GM19397 (cell line): ENCODE data around the gene KDM4C.

Experiments
- ATAC-seq: cut with Tn5 transposase; IDR thresholded peaks from one replicate; pipeline ENCODE4 v1.9.1; 2021; ENCODE audit warnings: mild to moderate bottlenecking, moderate library complexity; ENCODE audit not compliant: unreplicated experiment

KDM4C gene

GRCh38 chr9:7121664-7122063, 363.9 kb downstream of the KDM4C start:
- no peak for ATAC-seq

GRCh38 chr9:7123743-7124142, 366.0 kb downstream of the KDM4C start:
- ATAC-seq, result no peak

GRCh38 chr9:7125231-7125630, 367.5 kb downstream of the KDM4C start:
- no peak for ATAC-seq

GRCh38 chr9:7129391-7129790, 371.6 kb downstream of the KDM4C start:
- no peak for ATAC-seq

GRCh38 chr9:7130266-7130820, 372.6 kb downstream of the KDM4C start:
- no peak for ATAC-seq

GRCh38 chr9:7132605-7133004, 374.8 kb downstream of the KDM4C start:
- ATAC-seq, result no peak

- no peak for ATAC-seq
Measured at GRCh38 chr9:7135735-7136134, 378.0 kb downstream of the KDM4C start.

GRCh38 chr9:7137040-7137439, 379.3 kb downstream of the KDM4C start:
- ATAC-seq, result no peak

- no peak for ATAC-seq
Measured at GRCh38 chr9:7137571-7137970, 379.8 kb downstream of the KDM4C start.

- no peak for ATAC-seq
Measured at GRCh38 chr9:7139886-7140285, 382.1 kb downstream of the KDM4C start.

GRCh38 chr9:7140401-7140800, 382.6 kb downstream of the KDM4C start:
- ATAC-seq, result no peak

GRCh38 chr9:7143645-7144200, 385.9 kb downstream of the KDM4C start:
- no peak for ATAC-seq

- ATAC-seq, result no peak
Measured at GRCh38 chr9:7144265-7145046, 386.7 kb downstream of the KDM4C start.

- no peak for ATAC-seq
Measured at GRCh38 chr9:7145361-7146069, 387.7 kb downstream of the KDM4C start.

GRCh38 chr9:7146582-7146981, 388.8 kb downstream of the KDM4C start:
- no peak for ATAC-seq

GRCh38 chr9:7147121-7148090, 389.6 kb downstream of the KDM4C start:
- ATAC-seq, result no peak

GRCh38 chr9:7148243-7148765, 390.5 kb downstream of the KDM4C start:
- no peak for ATAC-seq

- no peak for ATAC-seq
Measured at GRCh38 chr9:7149258-7149657, 391.5 kb downstream of the KDM4C start.

- no peak for ATAC-seq
Measured at GRCh38 chr9:7150153-7150890, 392.5 kb downstream of the KDM4C start.

GRCh38 chr9:7153134-7153533, 395.4 kb downstream of the KDM4C start:
- ATAC-seq, result no peak
